MCF 10A (cell line): Measurements from ENCODE around the gene MNX1. TPM values are rescaled to one million over a fixed set of nuclear protein-coding genes. Genes with fewer than 3 reads are reported as not detected.

Experiments used
- BruUV-seq: library from RNA; stranded (reverse); fragments of 400-500 nt; replicated peaks from 2 replicates; lab custom pipeline; 2021; lab: Mats Ljungman, UMichigan
- CTCF ChIA-PET: fragments of 300-600 bp; sonication (Branson Sonifier 250); formaldehyde crosslinking; extraction: SDS; loops from one replicate; lab custom pipeline; 2021; ENCODE audit warnings: antibody characterized with exemption, inconsistent platforms; lab: Yijun Ruan, JAX
- POLR2A ChIA-PET: fragments of 300-600, 350-650 bp; sonication (Branson Sonifier 250); formaldehyde crosslinking; extraction: SDS; loops from one replicate; lab custom pipeline; 2020; ENCODE audit warnings: antibody characterized with exemption, inconsistent platforms; lab: Yijun Ruan, JAX
- DNase-seq: peaks from one replicate; pipeline ENCODE4 v3.0.0-alpha.2; 2018; ENCODE audit not compliant: unreplicated experiment
- H3K27ac Mint-ChIP-seq: one replicate; pipeline ENCODE4 v1.8.0; 2022; ENCODE audit warnings: mild to moderate bottlenecking, low read depth, mixed read lengths; ENCODE audit not compliant: unreplicated experiment
- H3K27me3 Mint-ChIP-seq: one replicate; pipeline ENCODE4 v1.8.0; 2022; ENCODE audit warnings: mixed read lengths; ENCODE audit not compliant: insufficient read depth, unreplicated experiment
- H3K36me3 Mint-ChIP-seq: one replicate; pipeline ENCODE4 v1.8.0; 2022; ENCODE audit warnings: mild to moderate bottlenecking, moderate library complexity, mixed read lengths; ENCODE audit not compliant: insufficient read depth, unreplicated experiment
- H3K4me1 Mint-ChIP-seq: one replicate; pipeline ENCODE4 v1.8.0; 2022; ENCODE audit warnings: mixed read lengths; ENCODE audit not compliant: insufficient read depth, unreplicated experiment
- H3K4me3 Mint-ChIP-seq: one replicate; pipeline ENCODE4 v1.8.0; 2022; ENCODE audit warnings: mild to moderate bottlenecking, moderate library complexity, mixed read lengths; ENCODE audit not compliant: unreplicated experiment
- H3K9me3 Mint-ChIP-seq: one replicate; pipeline ENCODE4 v1.8.0; 2022; ENCODE audit warnings: mixed read lengths; ENCODE audit not compliant: unreplicated experiment
- intact Hi-C: fragments of 100-400 bp; cut with micrococcal nuclease; formaldehyde crosslinking; loops from 2 replicates; pipeline ENCODE4 v1.14.1; 2022
- total RNA-seq: library from RNA; stranded (reverse); gene quantifications from 2 replicates; pipeline ENCODE4 v1.2.3, GENCODE V29; 2022
- TF ChIP-seq, protein P1 (sequence below): fragments of 200-600 bp; IDR thresholded peaks from one replicate; pipeline ENCODE4 v1.8.0; 2022; ENCODE audit warnings: antibody characterized with exemption, mild to moderate bottlenecking; ENCODE audit not compliant: unreplicated experiment

Gene MNX1
- total RNA-seq, 1 experiment from 2014 or later, result 0.47 TPM

DNA sequence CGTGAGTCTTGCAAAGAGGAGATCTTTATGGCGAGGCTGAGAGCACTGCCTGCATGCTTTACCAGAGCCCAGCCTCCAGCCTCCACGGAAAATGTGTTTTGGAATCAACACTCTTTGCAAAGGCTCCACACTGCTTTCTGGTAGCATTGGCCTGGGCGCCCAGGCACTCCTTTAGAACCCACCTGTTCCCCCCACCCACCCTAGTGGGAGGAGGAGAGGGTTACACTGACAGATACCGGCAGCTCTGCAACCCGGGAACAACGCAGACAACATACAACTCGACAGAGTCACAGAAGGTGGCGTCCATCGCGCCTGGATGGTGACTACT, 5.5 kb upstream of the MNX1 start:
- Mint-ChIP-seq H3K27ac (no peak overlapping the region), H3K9me3 (no peaks in the 10 kb centered on the region), H3K36me3 (no peaks in the 10 kb centered on the region), H3K4me1 (no peaks in the 10 kb centered on the region), H3K27me3 (peaks cover 14% of the 10 kb centered on the region), H3K4me3 (no peak overlapping the region)
- ChIA-PET POLR2A (interaction anchor here (0.6 kb wide), 1 partner anchor 1641 kb away, joined by 3 read pairs; no protein-coding TSS in a partner anchor), CTCF (interaction anchor here (0.6 kb wide), 1 partner anchor 222 kb away, joined by 3 read pairs; no protein-coding TSS in a partner anchor)
- TF ChIP-seq, protein P1, sequence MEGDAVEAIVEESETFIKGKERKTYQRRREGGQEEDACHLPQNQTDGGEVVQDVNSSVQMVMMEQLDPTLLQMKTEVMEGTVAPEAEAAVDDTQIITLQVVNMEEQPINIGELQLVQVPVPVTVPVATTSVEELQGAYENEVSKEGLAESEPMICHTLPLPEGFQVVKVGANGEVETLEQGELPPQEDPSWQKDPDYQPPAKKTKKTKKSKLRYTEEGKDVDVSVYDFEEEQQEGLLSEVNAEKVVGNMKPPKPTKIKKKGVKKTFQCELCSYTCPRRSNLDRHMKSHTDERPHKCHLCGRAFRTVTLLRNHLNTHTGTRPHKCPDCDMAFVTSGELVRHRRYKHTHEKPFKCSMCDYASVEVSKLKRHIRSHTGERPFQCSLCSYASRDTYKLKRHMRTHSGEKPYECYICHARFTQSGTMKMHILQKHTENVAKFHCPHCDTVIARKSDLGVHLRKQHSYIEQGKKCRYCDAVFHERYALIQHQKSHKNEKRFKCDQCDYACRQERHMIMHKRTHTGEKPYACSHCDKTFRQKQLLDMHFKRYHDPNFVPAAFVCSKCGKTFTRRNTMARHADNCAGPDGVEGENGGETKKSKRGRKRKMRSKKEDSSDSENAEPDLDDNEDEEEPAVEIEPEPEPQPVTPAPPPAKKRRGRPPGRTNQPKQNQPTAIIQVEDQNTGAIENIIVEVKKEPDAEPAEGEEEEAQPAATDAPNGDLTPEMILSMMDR, result no peak
- BruUV-seq, result no TSS peak
- no peak for DNase-seq
- intact Hi-C loops, result no loop called here

DNA sequence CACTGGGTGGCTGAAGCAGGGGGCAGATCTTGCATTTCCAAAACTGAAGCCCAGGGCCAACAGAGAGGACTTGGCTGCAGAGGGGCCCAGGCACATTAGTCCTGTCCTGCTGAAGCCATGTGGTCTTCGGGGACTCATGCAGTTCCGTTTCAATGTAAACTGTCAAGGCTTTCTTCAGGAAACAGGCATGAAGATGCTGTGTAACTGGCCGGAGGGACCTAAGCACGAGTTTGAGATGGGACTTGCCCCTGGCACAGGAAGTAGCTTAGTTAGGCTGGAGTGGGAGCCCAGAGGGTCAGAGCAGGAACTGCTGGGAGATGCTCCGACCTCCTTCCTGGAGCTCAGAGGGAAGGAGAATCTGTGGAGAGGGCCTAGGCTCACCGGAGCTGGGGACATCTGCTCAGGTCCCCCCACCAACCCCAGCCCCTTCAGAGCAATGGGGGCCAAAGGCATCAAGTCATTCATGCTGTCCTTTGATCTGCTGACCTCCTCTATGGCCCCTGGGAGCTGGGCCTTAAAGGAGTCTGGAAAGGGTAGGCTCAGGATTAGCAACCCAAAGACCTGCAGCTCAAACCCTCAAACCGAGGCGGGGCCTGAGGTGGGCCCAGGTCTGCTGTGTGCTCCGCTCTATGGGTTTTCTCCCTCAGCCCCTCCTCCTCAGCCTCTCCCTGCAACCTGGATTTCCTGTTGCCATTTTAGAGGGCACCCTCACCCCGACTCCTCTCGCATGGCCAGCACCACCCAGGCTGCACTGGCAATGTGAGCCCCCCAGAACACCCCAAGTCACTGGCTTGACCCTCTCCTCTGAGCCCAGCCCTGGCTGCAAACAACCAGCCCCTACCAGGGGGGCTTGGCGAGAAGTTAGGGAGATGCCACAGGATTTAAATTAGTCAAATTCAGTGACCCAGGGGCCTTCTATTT, 4.4 kb upstream of the MNX1 start:
- H3K9me3 Mint-ChIP-seq, result no peaks in the 10 kb centered on the region
- ChIA-PET CTCF (interaction anchor here (1.2 kb wide), 1 partner anchor 44 kb away, joined by 3 read pairs; no protein-coding TSS in a partner anchor), POLR2A (no interaction called here)
- H3K4me1 Mint-ChIP-seq, result no peaks in the 10 kb centered on the region
- DNase-seq, result no peak
- H3K27me3 Mint-ChIP-seq, result peaks cover 14% of the 10 kb centered on the region
- intact Hi-C loops, result loop anchor here (5.0 kb wide), 1 partner anchor 122 kb away; the partner anchor contains the start of gene UBE3C
- no peaks in the 10 kb centered on the region for H3K36me3 Mint-ChIP-seq
- H3K27ac Mint-ChIP-seq, result no peak overlapping the region
- TF ChIP-seq, protein P1, result no peak
- BruUV-seq, result no TSS peak
- no peak overlapping the region for H3K4me3 Mint-ChIP-seq

DNA sequence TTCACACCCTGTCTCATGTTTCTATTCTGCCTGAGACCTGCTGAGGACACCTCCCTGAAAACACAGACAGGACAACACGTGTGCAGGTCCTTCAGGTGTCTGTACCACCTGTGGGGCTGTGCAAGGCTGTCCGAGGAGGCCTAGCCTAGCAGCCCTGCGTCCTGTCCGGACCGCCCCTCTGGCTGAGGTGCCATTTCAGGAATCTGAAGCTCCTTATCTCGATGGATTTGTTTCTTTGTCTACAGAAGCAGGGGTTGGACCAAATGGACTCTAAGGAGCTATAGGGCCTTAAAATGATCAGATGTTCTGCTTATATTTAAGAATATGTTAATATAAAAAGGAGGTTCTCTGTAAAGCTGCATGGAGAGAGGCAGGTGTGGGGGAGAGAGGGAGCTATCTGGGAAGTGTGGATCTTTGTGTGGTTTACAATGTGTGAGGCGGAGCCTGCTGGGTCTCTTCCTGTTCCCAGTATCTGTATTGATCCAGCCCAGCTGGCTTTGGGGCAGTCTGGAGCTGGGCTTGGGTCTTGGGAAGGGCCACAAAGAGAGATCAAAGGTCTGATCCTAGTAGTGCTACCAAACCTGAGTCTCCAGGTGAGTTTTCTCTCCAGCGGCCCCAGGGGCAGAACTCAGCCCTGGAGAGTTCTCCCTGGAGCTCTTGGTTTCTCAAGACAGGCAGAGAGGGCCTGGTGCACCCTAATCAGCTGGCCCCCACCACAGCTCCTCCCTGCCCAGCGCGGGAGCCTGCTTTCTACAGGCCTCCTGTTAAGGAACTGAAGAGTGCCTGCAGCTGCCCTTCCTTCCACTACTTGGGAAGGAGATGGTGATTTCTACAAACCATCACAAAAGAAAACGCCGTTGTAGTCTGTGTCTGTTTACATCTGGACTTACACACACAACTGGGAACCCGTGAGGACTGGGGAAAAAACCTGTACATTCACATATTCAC, 3.4 kb upstream of the MNX1 start:
- H3K9me3 Mint-ChIP-seq, result no peaks in the 10 kb centered on the region
- H3K4me3 Mint-ChIP-seq, result no peak overlapping the region
- DNase-seq, result no peak
- no peaks in the 10 kb centered on the region for H3K4me1 Mint-ChIP-seq
- TF ChIP-seq, protein P1, result no peak
- no peaks in the 10 kb centered on the region for H3K36me3 Mint-ChIP-seq
- peaks cover 7% of the 10 kb centered on the region for H3K27me3 Mint-ChIP-seq
- CTCF ChIA-PET, result interaction anchor here (0.7 to 1.2 kb wide), 2 partner anchors 43 to 44 kb away, joined by 3 read pairs; no protein-coding TSS in a partner anchor
- intact Hi-C loops, result loop anchor here (5.0 kb wide), 1 partner anchor 123 kb away; the partner anchor contains the start of gene UBE3C
- BruUV-seq, result no TSS peak
- H3K27ac Mint-ChIP-seq, result no peak overlapping the region
- POLR2A ChIA-PET, result interaction anchor here (0.7 kb wide), 1 partner anchor 129 kb away, joined by 3 read pairs; no protein-coding TSS in a partner anchor
